Activated CD8-positive, alpha-beta memory T cell treated with anti-CD3 and anti-CD28 coated beads for 1 hour (primary cell): ENCODE measurements around the gene CELSR1.
A peak's percentile ranks its signal among the peaks of the same experiment; 100 is the strongest.
"Not testable (repeated sequence)": the region's sequence is repeated elsewhere in the genome, so short reads cannot be mapped to it uniquely, and the experiment has no call there.

Source experiments
- DNase-seq, 2 donors: peaks; one replicate each; pipeline ENCODE4 v3.0.0-alpha.2; 2020; ENCODE audit warnings: low read depth in 1 of 2; ENCODE audit errors: extremely low read depth in 1 of 2

Gene CELSR1

DNA sequence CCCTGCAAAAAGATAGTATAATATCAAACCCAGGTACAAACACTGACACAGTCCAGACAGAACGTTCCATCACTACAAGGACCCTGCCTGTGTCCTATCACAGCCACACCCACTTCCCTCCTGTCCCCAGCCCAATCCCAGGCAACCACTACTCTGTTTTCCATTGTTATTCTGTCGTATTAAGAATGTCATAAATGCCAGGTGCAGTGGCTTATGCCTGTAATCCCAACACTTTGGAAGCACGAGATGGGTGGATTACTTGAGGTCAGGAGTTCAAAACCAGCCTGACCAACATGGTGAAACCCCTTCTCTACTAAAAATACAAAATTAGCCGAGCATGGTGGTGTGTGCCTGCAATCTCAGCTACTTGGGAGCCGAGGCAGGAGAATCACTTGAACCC, 112.9 kb downstream of the CELSR1 start:
- DNase-seq = no peak

GRCh38 chr22:46422896-46423295, 114.5 kb downstream of the CELSR1 start:
- DNase-seq = no peak

GRCh38 chr22:46421267-46421666, 116.2 kb downstream of the CELSR1 start:
- DNase-seq = peak in 1 of 2 donors; percentile 17

GRCh38 chr22:46419754-46420571, 117.5 kb downstream of the CELSR1 start:
- DNase-seq = no peak

DNA sequence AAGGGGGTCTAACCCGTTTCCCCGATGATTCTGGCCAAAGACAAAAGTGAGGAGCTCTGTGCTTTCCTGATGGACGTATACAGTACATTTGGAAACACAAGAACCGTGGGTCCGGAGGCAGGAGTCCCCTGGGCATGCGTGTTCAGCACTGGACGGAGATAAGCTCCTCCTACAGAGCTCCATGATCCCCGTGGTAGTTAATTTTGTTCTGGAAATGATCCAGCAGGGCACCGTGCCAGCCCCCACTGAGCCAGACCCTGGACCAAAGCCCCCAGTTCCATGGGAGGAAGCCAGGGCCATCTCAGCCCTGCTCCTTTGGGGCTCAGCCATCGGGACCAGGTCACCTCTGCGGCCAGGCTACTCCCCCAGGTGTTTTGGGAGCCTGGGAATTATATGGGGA, 118.6 kb downstream of the CELSR1 start:
- no peak for DNase-seq

DNA sequence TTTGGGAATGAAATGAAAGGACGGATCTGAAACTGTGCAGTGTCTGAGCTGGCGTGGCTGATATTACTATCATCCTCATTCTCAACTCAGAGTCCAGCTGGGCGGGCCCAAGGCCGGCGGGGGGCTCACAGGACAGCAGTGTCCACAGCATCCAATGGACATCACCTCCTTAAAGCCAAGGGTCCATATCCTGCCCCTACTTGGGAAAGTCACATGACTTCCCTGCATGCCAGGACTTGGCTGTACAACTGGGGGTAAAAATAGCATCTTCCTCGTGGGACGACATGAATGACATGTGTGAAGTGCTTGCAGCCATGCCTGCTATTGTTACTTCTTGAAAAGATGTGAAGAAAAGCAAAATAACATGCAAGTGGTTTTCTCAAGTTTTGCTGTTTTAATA, 119.7 kb downstream of the CELSR1 start:
- DNase-seq = no peak

DNA sequence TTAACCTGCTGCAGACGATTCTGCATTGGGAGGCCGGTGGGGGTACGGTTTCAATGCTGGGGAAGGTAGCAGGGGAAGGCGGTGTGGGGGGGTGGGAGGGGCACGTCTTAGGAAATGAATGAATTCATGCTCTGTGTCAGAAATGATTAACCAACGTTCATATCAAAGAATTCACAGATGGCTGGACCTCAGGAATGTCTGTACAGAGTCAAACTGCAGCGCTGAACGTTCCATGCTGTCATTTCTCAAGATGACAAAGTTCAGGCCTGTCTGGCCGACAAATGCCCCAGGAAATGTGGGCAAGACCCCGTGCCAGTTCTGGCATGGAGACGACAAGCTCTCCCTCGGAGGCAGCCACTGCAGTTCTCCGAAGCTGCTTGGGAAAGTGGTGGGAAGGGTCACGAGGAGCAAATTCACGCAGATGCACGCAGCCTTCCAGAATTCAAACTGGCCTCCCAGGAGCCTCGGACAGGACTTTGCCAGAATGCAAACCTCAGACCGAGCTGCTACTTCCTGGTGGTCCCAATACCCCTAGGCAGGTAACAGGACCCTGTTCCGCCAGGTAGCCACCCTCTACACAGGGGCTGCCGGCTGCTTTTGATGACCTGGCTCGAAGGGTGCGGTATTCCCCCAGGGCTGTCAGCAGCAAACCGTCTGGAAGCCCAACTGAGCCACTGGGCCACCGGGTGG, 120.4 kb downstream of the CELSR1 start:
- DNase-seq = no peak

DNA sequence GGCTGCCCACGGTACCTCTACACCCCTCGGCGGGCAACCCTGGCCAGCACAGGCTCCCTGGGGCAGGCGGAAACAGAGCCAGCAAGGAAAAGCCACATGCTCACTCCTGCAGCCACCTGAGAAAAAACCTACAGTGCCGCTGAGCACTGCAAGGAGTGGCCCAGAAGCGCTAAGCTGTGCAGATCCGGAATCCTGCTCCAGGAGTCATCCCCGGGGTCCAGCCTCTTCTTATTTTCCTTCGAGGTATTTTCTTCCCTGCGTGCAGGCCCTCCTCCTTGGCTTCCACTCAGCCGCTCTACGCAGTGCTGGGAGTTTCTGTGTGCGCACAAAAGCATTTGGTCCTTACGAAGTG, 120.9 kb downstream of the CELSR1 start:
- no peak for DNase-seq

GRCh38 chr22:46415776-46416519, 121.5 kb downstream of the CELSR1 start:
- no peak for DNase-seq

DNA sequence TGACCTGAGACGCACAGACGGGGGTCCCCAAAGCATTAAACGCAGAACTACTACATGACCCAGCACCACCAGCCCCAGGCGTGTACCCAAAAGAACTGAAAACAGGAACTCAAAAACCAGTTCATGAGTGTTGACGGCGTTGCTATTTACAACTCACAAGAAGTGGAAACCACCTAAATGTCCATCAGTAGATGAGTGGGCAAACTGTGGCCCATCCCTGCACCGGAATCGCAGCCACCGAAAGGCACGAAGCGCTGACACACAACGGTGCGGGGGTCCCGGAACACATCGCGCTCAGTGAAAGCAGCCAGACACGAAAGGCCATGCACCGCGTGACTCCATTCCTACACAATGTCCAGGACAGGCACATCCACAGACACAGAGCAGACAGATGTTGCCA, 122.7 kb downstream of the CELSR1 start:
- DNase-seq = no peak

DNA sequence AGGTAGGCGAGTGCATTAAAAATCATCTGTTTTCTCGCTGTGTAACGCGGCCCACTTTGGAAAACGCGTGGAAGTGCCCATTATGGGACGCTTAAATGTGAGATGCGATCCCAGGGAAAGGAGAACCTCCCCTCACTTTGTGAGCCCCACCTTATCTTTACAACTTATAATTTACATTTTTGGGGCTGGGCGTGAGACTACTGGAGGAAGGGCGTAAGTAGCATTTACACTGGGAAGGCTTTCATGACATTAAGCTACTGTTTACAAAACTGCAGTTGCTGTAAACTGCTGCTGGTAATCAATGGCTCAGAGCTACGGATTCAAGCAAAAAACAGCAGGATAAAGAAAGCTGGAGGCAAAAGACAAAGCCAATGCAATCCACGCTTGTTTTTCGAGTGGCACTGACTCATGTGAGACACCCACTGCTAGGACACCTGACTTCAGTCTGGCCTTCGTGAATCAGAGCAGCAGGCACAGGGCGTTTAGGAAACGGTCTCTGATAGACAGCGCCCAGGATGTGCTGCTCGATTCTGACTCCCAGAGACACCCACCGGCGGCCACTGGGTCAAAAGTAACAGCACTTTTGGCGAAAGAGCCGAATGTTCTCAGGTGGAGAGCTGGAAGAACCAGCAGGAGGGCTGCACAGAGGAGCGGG, 123.6 kb downstream of the CELSR1 start:
- no peak for DNase-seq

DNA sequence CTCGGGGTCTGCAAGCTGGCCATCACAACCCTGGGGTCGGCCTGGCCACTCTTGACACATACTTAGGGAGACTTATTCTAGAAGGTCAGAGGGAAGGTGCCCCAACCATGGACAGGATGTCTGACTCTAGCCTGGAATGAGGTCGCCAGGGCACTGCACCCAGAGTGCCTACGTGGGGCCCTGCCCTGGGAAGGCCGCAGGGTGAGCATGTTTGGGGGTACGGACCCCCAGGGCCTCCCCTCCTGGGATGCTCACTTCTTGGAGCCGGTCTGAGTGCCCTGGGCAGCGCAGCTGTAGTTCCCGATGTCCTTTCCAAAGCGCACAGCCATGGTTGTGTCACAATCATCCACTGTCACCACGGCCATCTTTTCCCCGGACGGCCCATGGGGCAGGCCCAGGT, 126.1 kb downstream of the CELSR1 start:
- no peak for DNase-seq

- DNase-seq = no peak
These were observed 127.1 kb downstream of the CELSR1 start for GRCh38 chr22:46410291-46410808.

GRCh38 chr22:46409631-46410210, 127.7 kb downstream of the CELSR1 start:
- DNase-seq = no peak

DNA sequence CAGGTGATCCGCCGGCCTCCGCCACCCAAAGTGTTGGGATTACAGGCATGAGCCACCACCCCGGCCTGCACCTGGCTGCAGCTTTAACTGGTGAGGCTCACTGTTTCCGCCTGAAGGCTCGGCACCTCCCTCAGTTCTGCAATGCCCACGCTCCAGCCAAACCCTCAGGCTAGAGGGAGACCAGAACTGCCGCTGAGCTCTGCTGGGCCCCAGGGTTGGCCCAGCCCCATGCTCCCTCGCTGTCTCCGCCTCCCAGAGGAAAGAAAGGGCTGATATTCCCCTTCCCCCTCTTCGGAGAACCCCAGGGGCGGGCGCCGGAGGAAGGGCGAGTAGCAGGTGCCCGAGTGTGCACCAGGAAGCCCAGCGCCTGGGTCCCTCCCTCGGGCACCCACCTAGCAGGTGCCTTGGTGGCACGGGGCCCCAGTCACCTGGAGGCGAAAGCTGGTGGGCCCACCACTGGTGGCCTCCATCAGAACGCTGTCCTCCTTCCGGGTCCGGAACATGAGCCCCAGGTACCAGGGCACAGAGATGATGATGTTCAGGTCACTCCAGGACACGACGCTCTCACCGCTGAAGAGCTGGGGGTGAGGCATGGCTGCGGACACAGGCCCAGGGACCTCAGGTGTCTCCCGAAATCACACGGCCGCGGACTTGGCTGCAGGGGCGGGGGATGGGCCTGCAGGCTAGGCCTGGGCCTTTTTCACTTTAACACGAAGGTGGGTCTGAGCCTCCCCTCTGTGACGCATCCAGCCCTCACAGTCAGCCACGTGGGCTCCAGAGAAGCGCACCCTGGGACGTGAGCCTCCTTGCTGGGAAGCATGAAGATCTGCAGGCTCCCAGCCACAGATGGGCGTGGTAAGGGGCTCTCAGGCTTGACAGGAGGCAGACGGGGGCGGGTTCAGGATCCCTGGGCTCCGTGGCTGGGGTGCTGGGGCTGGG, 128.6 kb downstream of the CELSR1 start:
- DNase-seq = no peak

- DNase-seq = no peak
These were observed 129.7 kb downstream of the CELSR1 start for GRCh38 chr22:46407748-46408147.

DNA sequence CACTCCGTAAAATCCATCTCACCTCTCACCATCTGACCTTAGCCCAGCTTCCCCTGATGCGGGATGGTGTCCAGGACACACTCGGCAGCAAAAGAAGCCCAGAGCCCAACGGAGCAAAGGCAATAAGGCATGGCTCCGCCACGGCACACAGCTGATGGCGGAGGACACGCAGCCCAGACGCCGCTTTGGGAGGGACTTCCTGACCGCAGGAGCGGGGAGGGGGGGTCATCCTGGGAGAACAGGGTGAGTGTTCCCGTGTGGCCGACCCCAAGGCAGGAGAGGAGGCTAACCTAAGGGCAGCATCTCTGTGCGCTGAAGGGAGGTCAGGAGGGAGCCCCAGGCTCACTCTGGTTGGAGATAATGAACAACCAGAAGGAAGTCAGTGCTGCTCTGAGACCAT, 130.6 kb downstream of the CELSR1 start:
- DNase-seq = no peak

- no peak for DNase-seq
These were observed 131.1 kb downstream of the CELSR1 start for GRCh38 chr22:46406349-46406748.

GRCh38 chr22:46405901-46406300, 131.5 kb downstream of the CELSR1 start:
- DNase-seq = no peak

DNA sequence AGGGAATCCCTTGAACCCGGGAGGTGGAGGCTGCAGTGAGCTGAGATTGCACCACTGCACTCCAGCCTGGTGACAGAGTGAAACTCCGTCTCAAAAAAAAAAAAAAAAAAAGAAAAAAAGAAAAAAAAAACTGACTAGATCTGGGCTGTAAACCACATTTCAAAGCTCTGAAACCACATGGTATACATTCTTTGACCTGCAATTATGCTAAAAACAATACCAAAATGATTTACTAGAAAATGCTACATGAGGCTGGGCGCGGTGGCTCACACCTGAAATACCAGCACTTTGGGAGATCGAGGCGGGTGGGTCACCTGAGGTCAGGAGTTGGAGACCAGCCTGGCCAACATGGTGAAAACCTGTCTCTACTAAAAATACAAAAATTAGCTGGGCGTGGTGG, 133.5 kb downstream of the CELSR1 start:
- DNase-seq = not testable (repeated sequence)
